ENCODE results near the gene RAI1.

- TF ChIP-seq TCF4 (CRISPR knock-in tag; IDR thresholded peaks at IDR 0.05; ENCODE audit: borderline replicate concordance) (no peak), TOX (CRISPR knock-in tag; IDR thresholded peaks at IDR 0.05; ENCODE audit: borderline replicate concordance) (no peak), CSDC2 (CRISPR knock-in tag; IDR thresholded peaks at IDR 0.05) (no peak), CREB5 (CRISPR knock-in tag; IDR thresholded peaks at IDR 0.05; ENCODE audit: low read depth) (no peak), ZNF70 (CRISPR knock-in tag; IDR thresholded peaks at IDR 0.05) (no peak)
These were observed 8.1 kb downstream of the RAI1 start for GRCh38 chr17:17689312-17689711.

All from SK-N-SH treated with all-trans-retinoic acid at 6 μM for 48 hours (cell line).